ENCODE data around the gene SLCO2A1.

SLCO2A1 gene

GRCh38 chr3:133924041-133924440, 105.7 kb downstream of the SLCO2A1 start:
- TF ChIP-seq PKNOX1 (IDR thresholded peaks at IDR 0.05) = no peak
- TF ChIP-seq FOXA1 (IDR thresholded peaks at IDR 0.05) = no peak
- TF ChIP-seq ELF4 (IDR thresholded peaks at IDR 0.05) = no peak
- ChIA-PET CTCF (no interaction called here), POLR2A (no interaction called here)
- no peak for DNase-seq (ENCODE audit: extremely low spot score)

GRCh38 chr3:133921592-133921991, 108.1 kb downstream of the SLCO2A1 start:
- CTCF ChIA-PET = no interaction called here
- POLR2A ChIA-PET = no interaction called here
- TF ChIP-seq FOXK2 (IDR thresholded peaks at IDR 0.05) (no peak), HDGF (IDR thresholded peaks at IDR 0.05; ENCODE audit: borderline replicate concordance) (no peak)
- DNase-seq (ENCODE audit: extremely low spot score) = no peak

GRCh38 chr3:133917144-133917543, 112.6 kb downstream of the SLCO2A1 start:
- CTCF ChIA-PET = interaction anchor here (0.6 kb wide), 1 partner anchor 288 kb away, joined by 8 read pairs; no protein-coding TSS in a partner anchor
- POLR2A ChIA-PET = no interaction called here
- no peak for DNase-seq (ENCODE audit: extremely low spot score)
- TF ChIP-seq NFRKB (IDR thresholded peaks at IDR 0.05) = no peak
- TF ChIP-seq LEF1 (IDR thresholded peaks at IDR 0.05; ENCODE audit: borderline replicate concordance) = no peak
- no peak for TF ChIP-seq SP1 (IDR thresholded peaks at IDR 0.05)
- no peak for TF ChIP-seq ARNT (IDR thresholded peaks at IDR 0.05)
- no peak for TF ChIP-seq TARDBP (IDR thresholded peaks at IDR 0.05)
- TF ChIP-seq ELF4 (IDR thresholded peaks at IDR 0.05) = no peak
- TF ChIP-seq FOXA1 (IDR thresholded peaks at IDR 0.05) = no peak

- no peak for TF ChIP-seq LEF1 (IDR thresholded peaks at IDR 0.05; ENCODE audit: borderline replicate concordance)
- TF ChIP-seq NFRKB (IDR thresholded peaks at IDR 0.05) = no peak
- no peak for TF ChIP-seq FOXA1 (IDR thresholded peaks at IDR 0.05)
- no peak for TF ChIP-seq TARDBP (IDR thresholded peaks at IDR 0.05)
- TF ChIP-seq SUZ12 (IDR thresholded peaks at IDR 0.05) = no peak
- no peak for TF ChIP-seq BHLHE40 (IDR thresholded peaks at IDR 0.05; ENCODE audit: borderline replicate concordance)
- TF ChIP-seq FOXM1 (IDR thresholded peaks at IDR 0.05; ENCODE audit: borderline replicate concordance) = no peak
- TF ChIP-seq SP1 (IDR thresholded peaks at IDR 0.05) = no peak
- TF ChIP-seq ZNF384 (IDR thresholded peaks at IDR 0.05) = no peak
- no peak for TF ChIP-seq FOXK2 (IDR thresholded peaks at IDR 0.05)
- no peak for TF ChIP-seq ARNT (IDR thresholded peaks at IDR 0.05)
- TF ChIP-seq ELF4 (IDR thresholded peaks at IDR 0.05) = no peak
- ChIA-PET POLR2A (no interaction called here), CTCF (interaction anchor here (0.6 kb wide), 1 partner anchor 588 kb away, joined by 4 read pairs; no protein-coding TSS in a partner anchor)
- DNase-seq (ENCODE audit: extremely low spot score) = no peak
These were observed 113.8 kb downstream of the SLCO2A1 start for GRCh38 chr3:133915685-133916658.

- TF ChIP-seq SP1 (IDR thresholded peaks at IDR 0.05) (no peak), ARNT (IDR thresholded peaks at IDR 0.05) (no peak), L3MBTL2 (conservative IDR thresholded peaks at IDR 0.05) (no peak), LEF1 (IDR thresholded peaks at IDR 0.05; ENCODE audit: borderline replicate concordance) (no peak), SUZ12 (IDR thresholded peaks at IDR 0.05) (no peak), FOXA1 (IDR thresholded peaks at IDR 0.05) (no peak), TARDBP (IDR thresholded peaks at IDR 0.05) (no peak), FOXM1 (IDR thresholded peaks at IDR 0.05; ENCODE audit: borderline replicate concordance) (no peak), CTBP1 (IDR thresholded peaks at IDR 0.05; ENCODE audit: borderline replicate concordance) (no peak), FOXK2 (IDR thresholded peaks at IDR 0.05) (no peak), BHLHE40 (IDR thresholded peaks at IDR 0.05; ENCODE audit: borderline replicate concordance) (no peak), NFRKB (IDR thresholded peaks at IDR 0.05) (no peak), PKNOX1 (IDR thresholded peaks at IDR 0.05) (no peak), HDGF (IDR thresholded peaks at IDR 0.05; ENCODE audit: borderline replicate concordance) (no peak)
- no peak for DNase-seq (ENCODE audit: extremely low spot score)
- CTCF ChIA-PET = no interaction called here
- POLR2A ChIA-PET = no interaction called here
These were observed 114.7 kb downstream of the SLCO2A1 start for GRCh38 chr3:133914839-133915600.

- CTCF ChIA-PET = no interaction called here
- TF ChIP-seq ZNF384 (IDR thresholded peaks at IDR 0.05) (no peak), NFRKB (IDR thresholded peaks at IDR 0.05) (no peak), FOXM1 (IDR thresholded peaks at IDR 0.05; ENCODE audit: borderline replicate concordance) (no peak), ELF4 (IDR thresholded peaks at IDR 0.05) (no peak), FOXK2 (IDR thresholded peaks at IDR 0.05) (no peak), L3MBTL2 (conservative IDR thresholded peaks at IDR 0.05) (no peak), SP1 (IDR thresholded peaks at IDR 0.05) (no peak)
- POLR2A ChIA-PET = no interaction called here
- no peak for DNase-seq (ENCODE audit: extremely low spot score)
These were observed 119.3 kb downstream of the SLCO2A1 start for GRCh38 chr3:133910422-133910821.

- POLR2A ChIA-PET = interaction anchor here (1.0 kb wide), 1 partner anchor 11 kb away, joined by 3 read pairs; no protein-coding TSS in a partner anchor
- DNase-seq (ENCODE audit: extremely low spot score) = no peak
- CTCF ChIA-PET = no interaction called here
- TF ChIP-seq FOXK2 (IDR thresholded peaks at IDR 0.05) (no peak), SUZ12 (IDR thresholded peaks at IDR 0.05) (no peak), NFRKB (IDR thresholded peaks at IDR 0.05) (no peak), FOXM1 (IDR thresholded peaks at IDR 0.05; ENCODE audit: borderline replicate concordance) (no peak)
These were observed 124.3 kb downstream of the SLCO2A1 start for GRCh38 chr3:133905376-133905775.

Measured in HEK293T (cell line).